IMR-90 (cell line): Measurements from ENCODE around the gene BCAS3. TPM values are rescaled to one million over a fixed set of nuclear protein-coding genes. Genes with fewer than 3 reads are reported as not detected.
A peak's percentile ranks its signal among the peaks of the same experiment; 100 is the strongest.

ENCODE experiments used
- ATAC-seq: fragments of 200-7000 bp; cut with Tn5 transposase; 2 replicates; pipeline ENCODE4 v1.9.1; 2020; ENCODE audit warnings: low read depth, mild to moderate bottlenecking, moderate library complexity
- BruUV-seq: library from RNA; stranded (reverse); fragments of 400-500 nt; replicated peaks from 2 replicates; lab custom pipeline; 2021; lab: Mats Ljungman, UMichigan
- CTCF ChIA-PET: fragments of 300-600 bp; formaldehyde crosslinking; extraction: SDS; loops from one replicate; lab custom pipeline; 2021; ENCODE audit warnings: antibody characterized with exemption; lab: Yijun Ruan, JAX
- POLR2A ChIA-PET: fragments of 300-600 bp; sonication (Branson Sonifier 250); formaldehyde crosslinking; loops from one replicate; lab custom pipeline; 2022; ENCODE audit warnings: antibody characterized with exemption; ENCODE audit not compliant: unreplicated experiment; lab: Charles Lee
- DNase-seq: peaks from one replicate; pipeline ENCODE4 v3.0.0; 2013
- H2AFZ ChIP-seq: replicated peaks from 2 replicates; pipeline ENCODE3; 2013; ENCODE audit warnings: low read length, mild to moderate bottlenecking; ENCODE audit not compliant: poor library complexity
- H2AK5ac ChIP-seq: 2 replicates; pipeline ENCODE4 v1.6.1; 2013; ENCODE audit warnings: low read depth, low read length, inconsistent platforms
- H2AK9ac ChIP-seq: replicated peaks from 2 replicates; pipeline ENCODE3; 2013; ENCODE audit warnings: mild to moderate bottlenecking, low read depth, low read length, moderate library complexity; ENCODE audit not compliant: poor library complexity
- H2BK120ac ChIP-seq: 2 replicates; pipeline ENCODE4 v1.6.1; 2013; ENCODE audit warnings: low read depth, low read length, inconsistent platforms
- H2BK15ac ChIP-seq: 3 replicates; pipeline ENCODE4 v1.6.1; 2013; ENCODE audit warnings: low read depth, low read length, inconsistent platforms
- H2BK20ac ChIP-seq: 2 replicates; pipeline ENCODE4 v1.6.1; 2013; ENCODE audit warnings: low read depth, mild to moderate bottlenecking, inconsistent platforms, low read length, moderate library complexity
- H2BK5ac ChIP-seq: 2 replicates; pipeline ENCODE4 v1.6.1; 2013; ENCODE audit warnings: mild to moderate bottlenecking, low read depth, low read length, inconsistent platforms; ENCODE audit not compliant: poor library complexity, severe bottlenecking
- H3K14ac ChIP-seq: replicated peaks from 2 replicates; pipeline ENCODE4 v1.6.1; 2013; ENCODE audit warnings: low read depth, low read length, inconsistent platforms
- H3K18ac ChIP-seq: 2 replicates; pipeline ENCODE4 v1.6.1; 2013; ENCODE audit warnings: low read depth, low read length, control low read depth
- H3K23ac ChIP-seq: 2 replicates; pipeline ENCODE4 v1.6.1; 2013; ENCODE audit warnings: low read depth, low read length, inconsistent platforms
- H3K27ac ChIP-seq: 2 replicates; pipeline ENCODE4 v1.5.1; 2013; ENCODE audit warnings: mild to moderate bottlenecking, control low read depth, low read length; ENCODE audit not compliant: insufficient read depth
- H3K27me3 ChIP-seq: 2 replicates; pipeline ENCODE4 v1.6.1; 2013; ENCODE audit warnings: low read length; ENCODE audit not compliant: control insufficient read depth, insufficient read depth
- H3K36me3 ChIP-seq: 2 replicates; pipeline ENCODE4 v1.6.1; 2013; ENCODE audit warnings: low read length, mixed read lengths; ENCODE audit not compliant: control insufficient read depth, insufficient read depth
- H3K4ac ChIP-seq: 2 replicates; pipeline ENCODE4 v1.6.1; 2013; ENCODE audit warnings: low read depth, low read length, inconsistent platforms
- H3K4me1 ChIP-seq: 2 replicates; pipeline ENCODE4 v1.6.1; 2013; ENCODE audit warnings: low read length, mixed read lengths; ENCODE audit not compliant: control insufficient read depth, insufficient read depth
- H3K4me2 ChIP-seq: 2 replicates; pipeline ENCODE4 v1.6.1; 2013; ENCODE audit warnings: low read depth, mild to moderate bottlenecking, control low read depth, low read length, moderate library complexity
- H3K4me3 ChIP-seq: 2 replicates; pipeline ENCODE4 v1.5.1; 2013; ENCODE audit warnings: low read depth, mild to moderate bottlenecking, control low read depth, low read length, moderate library complexity; ENCODE audit not compliant: insufficient read depth
- H3K56ac ChIP-seq: 2 replicates; pipeline ENCODE4 v1.6.1; 2013; ENCODE audit warnings: low read length, inconsistent platforms; ENCODE audit not compliant: insufficient read depth; ENCODE audit errors: extremely low read depth
- H3K79me1 ChIP-seq, 2 experiments: 2 replicates each; pipeline ENCODE4 v1.6.1; 2013; ENCODE audit warnings: low read length in 2 of 2, inconsistent platforms in 1 of 2, low read depth in 1 of 2
- H3K9ac ChIP-seq: 2 replicates; pipeline ENCODE4 v1.6.1; 2013; ENCODE audit warnings: low read depth, low read length, control low read depth
- H3K9me1 ChIP-seq: 2 replicates; pipeline ENCODE4 v1.6.1; 2013; ENCODE audit warnings: low read length, inconsistent platforms; ENCODE audit not compliant: insufficient read depth
- H3K9me3 ChIP-seq: 2 replicates; pipeline ENCODE4 v1.6.1; 2013; ENCODE audit warnings: low read length; ENCODE audit not compliant: control insufficient read depth, insufficient read depth
- H4K20me1 ChIP-seq: 2 replicates; pipeline ENCODE4 v1.6.1; 2013; ENCODE audit warnings: low read length, inconsistent platforms; ENCODE audit not compliant: insufficient read depth
- H4K5ac ChIP-seq: 2 replicates; pipeline ENCODE4 v1.6.1; 2013; ENCODE audit warnings: mild to moderate bottlenecking, low read depth, low read length, control low read depth
- H4K8ac ChIP-seq, 2 experiments: 2 replicates each; pipeline ENCODE4 v1.6.1; 2013; ENCODE audit warnings: low read depth in 2 of 2, low read length in 2 of 2, control low read depth in 1 of 2, inconsistent platforms in 1 of 2
- H4K91ac ChIP-seq: 2 replicates; pipeline ENCODE4 v1.6.1; 2013; ENCODE audit warnings: low read depth, low read length, inconsistent platforms; ENCODE audit not compliant: insufficient read depth
- BHLHE40 ChIP-seq: fragments of 150-350 bp; IDR thresholded peaks from 2 replicates; pipeline ENCODE4 v1.6.1; 2016; ENCODE audit warnings: mild to moderate bottlenecking, low read depth, low read length
- CHD1 ChIP-seq: IDR thresholded peaks from 2 replicates; pipeline ENCODE4 v1.6.1; 2012; ENCODE audit warnings: low read depth, low read length, improper control_type of control experiment
- FOS ChIP-seq: fragments of 150-350 bp; IDR thresholded peaks from 2 replicates; pipeline ENCODE4 v1.6.1; 2016; ENCODE audit warnings: low read depth, low read length
- MAFK ChIP-seq: IDR thresholded peaks from 2 replicates; pipeline ENCODE4 v1.6.1; 2012; ENCODE audit warnings: low read depth, low read length, improper control_type of control experiment
- MAZ ChIP-seq: IDR thresholded peaks from 2 replicates; pipeline ENCODE4 v1.6.1; 2012; ENCODE audit warnings: low read depth, mild to moderate bottlenecking, low read length, improper control_type of control experiment, moderate library complexity, borderline replicate concordance
- MXI1 ChIP-seq: IDR thresholded peaks from 2 replicates; pipeline ENCODE4 v1.6.1; 2012; ENCODE audit warnings: low read depth, mild to moderate bottlenecking, low read length, moderate library complexity, borderline replicate concordance
- NFE2L2 ChIP-seq: fragments of 150-350 bp; IDR thresholded peaks from 2 replicates; pipeline ENCODE4 v1.6.1; 2016; ENCODE audit warnings: low read depth, mild to moderate bottlenecking, low read length
- POLR2A ChIP-seq: IDR thresholded peaks from 2 replicates; pipeline ENCODE4 v1.6.1; 2012; ENCODE audit warnings: mild to moderate bottlenecking, low read depth, low read length
- RAD21 ChIP-seq: IDR thresholded peaks from 2 replicates; pipeline ENCODE4 v1.6.1; 2012; ENCODE audit warnings: low read length, improper control_type of control experiment
- RFX5 ChIP-seq: IDR thresholded peaks from 2 replicates; pipeline ENCODE4 v1.8.0; 2012; ENCODE audit warnings: low read depth, mild to moderate bottlenecking, low read length, moderate library complexity
- SMC3 ChIP-seq: fragments of 150-350 bp; IDR thresholded peaks from 2 replicates; pipeline ENCODE4 v1.6.1; 2016; ENCODE audit warnings: low read depth, mild to moderate bottlenecking, antibody characterized with exemption, low read length, moderate library complexity
- WGBS, 2 experiments: methylation state at CpG; one replicate each; pipeline versions ENCODE4 v1.1.5 to v1.1.7; 2013; ENCODE audit warnings: missing lambda C conversion rate in 2 of 2; ENCODE audit not compliant: insufficient read length in 1 of 2; ENCODE audit errors: extremely low coverage in 2 of 2; 5-methylcytosine and 5-hydroxymethylcytosine counted together
- dilution Hi-C: fragments of 300-500 bp; cut with HindIII; formaldehyde crosslinking; loops from one replicate; pipeline ENCODE4 v1.14.3; 2018; ENCODE audit warnings: low sequenced_read_pairs; ENCODE audit not compliant: unreplicated experiment
- in situ Hi-C: fragments of 300-500 bp; cut with MboI; formaldehyde crosslinking; loops from 3 replicates; pipeline ENCODE4 v1.14.3; 2019; ENCODE audit warnings: low sequenced_read_pairs, inconsistent platforms, mixed read lengths
- intact Hi-C: fragments of 100-400 bp; cut with micrococcal nuclease; formaldehyde crosslinking; loops from 2 replicates; pipeline ENCODE4 v1.10.0; 2022
- polyA plus RNA-seq, 3 experiments: library from polyadenylated mRNA; depleted of rRNA; stranded (reverse); fragments of >200 nt; gene quantifications; 2 replicates each; pipeline ENCODE4 v1.2.3, GENCODE V29; 2012; ENCODE audit warnings: low replicate concordance in 1 of 3
- total RNA-seq: library from RNA; depleted of rRNA; stranded (reverse); fragments of >200 nt; gene quantifications from 2 replicates; pipeline ENCODE4 v1.2.3, GENCODE V29; 2012
- TF ChIP-seq, protein P1 (sequence below): fragments of 150-350 bp; IDR thresholded peaks from 2 replicates; pipeline ENCODE4 v1.6.1; 2016; ENCODE audit warnings: low read depth, mild to moderate bottlenecking, low read length, moderate library complexity, borderline replicate concordance
- TF ChIP-seq, protein P2 (sequence below): conservative IDR thresholded peaks from 2 replicates; pipeline ENCODE4 v1.5.1; 2012; ENCODE audit warnings: mild to moderate bottlenecking, low read depth, low read length, improper control_type of control experiment

Gene BCAS3
- total and polyA plus RNA-seq, 2 of the 4 experiments (the other 2 are of a cell fraction): 6.3 to 27.1 TPM

DNA sequence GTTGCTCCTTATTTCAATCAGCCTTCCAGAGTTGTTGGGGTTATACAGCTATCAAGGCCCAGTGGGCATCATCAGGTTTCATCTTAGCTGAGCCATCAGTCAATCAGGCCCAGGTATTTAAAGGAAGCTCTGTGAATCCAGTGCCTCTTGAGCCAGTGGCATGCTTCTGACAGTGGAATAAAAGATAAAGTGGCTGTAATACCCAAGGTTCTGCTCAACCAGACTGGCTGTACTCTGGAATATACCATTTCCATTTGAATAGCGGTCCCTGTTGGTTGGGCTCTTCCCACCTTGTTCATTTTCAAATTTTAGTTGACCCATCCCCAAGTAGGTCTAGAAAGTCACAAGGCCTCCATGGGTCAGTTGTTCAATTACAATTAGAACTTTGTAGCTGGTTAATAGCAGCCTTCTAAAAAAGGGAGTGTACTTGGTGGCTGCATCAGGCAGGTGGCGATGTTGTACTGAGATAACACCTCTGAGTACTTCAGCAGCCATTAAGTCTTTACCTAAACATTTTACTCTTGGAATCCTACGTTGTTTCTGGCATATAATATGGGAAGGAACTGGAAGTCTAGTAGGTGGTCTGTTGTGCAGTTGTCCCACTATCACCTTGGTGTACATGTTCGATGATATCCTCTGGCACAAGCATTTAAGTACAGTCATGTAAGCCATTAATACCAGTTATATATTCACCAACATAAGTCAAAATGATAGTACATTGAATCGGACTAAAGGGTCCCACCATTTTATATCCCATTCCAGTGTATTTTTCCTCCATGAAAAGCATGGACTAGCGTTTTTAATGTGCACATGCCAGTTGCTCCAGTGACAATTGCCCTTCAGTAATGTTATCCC lies 294.1 kb downstream of the BCAS3 start:
- Histone ChIP-seq H3K9me3 (peaks cover 3% of the 10 kb centered on the region), H4K91ac (no peak overlapping the region), H3K14ac (no peak overlapping the region), H3K4ac (peak overlapping the region; percentile 13), H3K56ac (no peak overlapping the region), H2AFZ (no peak overlapping the region), H3K27me3 (no peaks in the 10 kb centered on the region), H2BK15ac (peak overlapping the region; percentile 40), H3K27ac (no peak overlapping the region), H3K9me1 (no peaks in the 10 kb centered on the region), H2AK9ac (no peak overlapping the region), H3K23ac (no peak overlapping the region), H2BK120ac (peak overlapping the region; percentile 70; the same call in 1 of the 2 replicates), H4K8ac (peak overlapping the region; percentile 15 to 83; a peak in 3 of 4 replicates), H3K79me1 (peaks cover 8 to 12% of the 10 kb centered on the region in 2 experiments; a peak in 2 of 4 replicates), H2BK20ac (peak overlapping the region; percentile 60; the same call in 1 of the 2 replicates), H3K4me3 (no peak overlapping the region), H4K5ac (no peak overlapping the region), H3K36me3 (no peaks in the 10 kb centered on the region), H3K9ac (no peak overlapping the region; the same call in 1 of the 2 replicates), H2AK5ac (peak overlapping the region; percentile 69; the same call in 1 of the 2 replicates), H3K18ac (no peak overlapping the region; the same call in 1 of the 2 replicates), H3K4me2 (peak overlapping the region; percentile 50; the same call in 1 of the 2 replicates), H3K4me1 (no peaks in the 10 kb centered on the region), H2BK5ac (peak overlapping the region; percentile 25), H4K20me1 (no peaks in the 10 kb centered on the region)
- DNase-seq: peak; percentile 80
- BruUV-seq: no TSS peak
- ChIA-PET POLR2A (interaction anchor here (0.6 to 0.7 kb wide), 2 partner anchors 251 to 758 kb away, joined by 3 read pairs; no protein-coding TSS in a partner anchor), CTCF (interaction anchor here (0.6 to 1.4 kb wide), 10 partner anchors 9 to 426 kb away, joined by 3 to 4 read pairs (median 3); no protein-coding TSS in a partner anchor)
- dilution Hi-C loops: no loop called here
- no peak for TF ChIP-seq POLR2A
- TF ChIP-seq MAFK: no peak
- no peak for TF ChIP-seq FOS
- TF ChIP-seq MXI1: no peak
- TF ChIP-seq, protein P1, sequence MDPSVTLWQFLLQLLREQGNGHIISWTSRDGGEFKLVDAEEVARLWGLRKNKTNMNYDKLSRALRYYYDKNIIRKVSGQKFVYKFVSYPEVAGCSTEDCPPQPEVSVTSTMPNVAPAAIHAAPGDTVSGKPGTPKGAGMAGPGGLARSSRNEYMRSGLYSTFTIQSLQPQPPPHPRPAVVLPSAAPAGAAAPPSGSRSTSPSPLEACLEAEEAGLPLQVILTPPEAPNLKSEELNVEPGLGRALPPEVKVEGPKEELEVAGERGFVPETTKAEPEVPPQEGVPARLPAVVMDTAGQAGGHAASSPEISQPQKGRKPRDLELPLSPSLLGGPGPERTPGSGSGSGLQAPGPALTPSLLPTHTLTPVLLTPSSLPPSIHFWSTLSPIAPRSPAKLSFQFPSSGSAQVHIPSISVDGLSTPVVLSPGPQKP: no peak
- no peak for TF ChIP-seq MAZ
- TF ChIP-seq, protein P2, sequence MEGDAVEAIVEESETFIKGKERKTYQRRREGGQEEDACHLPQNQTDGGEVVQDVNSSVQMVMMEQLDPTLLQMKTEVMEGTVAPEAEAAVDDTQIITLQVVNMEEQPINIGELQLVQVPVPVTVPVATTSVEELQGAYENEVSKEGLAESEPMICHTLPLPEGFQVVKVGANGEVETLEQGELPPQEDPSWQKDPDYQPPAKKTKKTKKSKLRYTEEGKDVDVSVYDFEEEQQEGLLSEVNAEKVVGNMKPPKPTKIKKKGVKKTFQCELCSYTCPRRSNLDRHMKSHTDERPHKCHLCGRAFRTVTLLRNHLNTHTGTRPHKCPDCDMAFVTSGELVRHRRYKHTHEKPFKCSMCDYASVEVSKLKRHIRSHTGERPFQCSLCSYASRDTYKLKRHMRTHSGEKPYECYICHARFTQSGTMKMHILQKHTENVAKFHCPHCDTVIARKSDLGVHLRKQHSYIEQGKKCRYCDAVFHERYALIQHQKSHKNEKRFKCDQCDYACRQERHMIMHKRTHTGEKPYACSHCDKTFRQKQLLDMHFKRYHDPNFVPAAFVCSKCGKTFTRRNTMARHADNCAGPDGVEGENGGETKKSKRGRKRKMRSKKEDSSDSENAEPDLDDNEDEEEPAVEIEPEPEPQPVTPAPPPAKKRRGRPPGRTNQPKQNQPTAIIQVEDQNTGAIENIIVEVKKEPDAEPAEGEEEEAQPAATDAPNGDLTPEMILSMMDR: peak; percentile 86
- no peak for TF ChIP-seq CHD1
- TF ChIP-seq BHLHE40: no peak
- no peak for TF ChIP-seq NFE2L2
- TF ChIP-seq SMC3: peak; percentile 90
- TF ChIP-seq RFX5: no peak
- peak; percentile 90 for TF ChIP-seq RAD21
- in situ Hi-C loops: no loop called here
- intact Hi-C loops: loop anchor here (2.0 to 5.0 kb wide), 5 partner anchors 29 to 581 kb away; partner anchors contain the start of gene TBX2
- ATAC-seq: peak; percentile 99
- WGBS, 2 experiments: no CpG with 5 or more reads among the region's 6 CpGs
